CD14-positive monocyte (primary cell): ENCODE measurements around the gene COX6A1. TPM values are rescaled to one million over a fixed set of nuclear protein-coding genes. Genes with fewer than 3 reads are reported as not detected.

Source experiments
- DNase-seq, 3 donors: peaks; one replicate each; pipeline ENCODE4 v3.0.0-alpha.2; 2011 to 2022
- H2AFZ ChIP-seq: 2 replicates; pipeline ENCODE4 v1.6.0; 2012; ENCODE audit warnings: mild to moderate bottlenecking, low read depth, low read length, inconsistent platforms; ENCODE audit not compliant: insufficient read depth, poor library complexity, severe bottlenecking
- H3K27ac ChIP-seq, 2 donors: 1 replicate in 1 of 2; 2 replicates in 1 of 2; pipeline ENCODE4 v1.5.1; 2012 to 2013; ENCODE audit warnings: low read length in 2 of 2, control low read depth in 1 of 2, inconsistent platforms in 1 of 2, low read depth in 1 of 2, mild to moderate bottlenecking in 1 of 2
- H3K27me3 ChIP-seq, 2 donors: one replicate each; pipeline versions ENCODE4 v1.6.0 to v1.6.1; 2011 to 2013; ENCODE audit warnings: low read length in 2 of 2; ENCODE audit not compliant: control insufficient read depth in 2 of 2, insufficient read depth in 2 of 2
- H3K36me3 ChIP-seq, 2 donors: replicated peaks in 1 of 2; 1 replicate in 1 of 2; 2 replicates in 1 of 2; pipeline versions ENCODE4 v1.5.1 to v1.6.1; 2012 to 2013; ENCODE audit warnings: low read length in 2 of 2, control low read depth in 1 of 2, inconsistent platforms in 1 of 2, mild to moderate bottlenecking in 1 of 2; ENCODE audit not compliant: insufficient read depth in 2 of 2, control insufficient read depth in 1 of 2
- H3K4me1 ChIP-seq, 2 donors: 1 replicate in 1 of 2; 2 replicates in 1 of 2; pipeline versions ENCODE4 v1.5.1 to v1.6.1; 2012 to 2013; ENCODE audit warnings: low read length in 2 of 2, control low read depth in 1 of 2, inconsistent platforms in 1 of 2, mild to moderate bottlenecking in 1 of 2, moderate library complexity in 1 of 2; ENCODE audit not compliant: insufficient read depth in 2 of 2, control insufficient read depth in 1 of 2
- H3K4me2 ChIP-seq: replicated peaks from 2 replicates; pipeline ENCODE3; 2012; ENCODE audit warnings: low read length, moderate library complexity, mild to moderate bottlenecking; ENCODE audit not compliant: poor library complexity, severe bottlenecking; ENCODE audit errors: extremely low read depth
- H3K4me3 ChIP-seq, 3 experiments: fragments of 200-600 bp in 1 of 3; sonication (generic) in 1 of 3; replicated peaks in 1 of 3; 1 replicate in 2 of 3; 2 replicates in 1 of 3; pipeline ENCODE4 v1.5.1; 2011 to 2013; ENCODE audit warnings: low read length in 3 of 3, mild to moderate bottlenecking in 3 of 3, control low read depth in 2 of 3, low read depth in 2 of 3, inconsistent platforms in 1 of 3, moderate library complexity in 1 of 3
- H3K79me2 ChIP-seq: 2 replicates; pipeline ENCODE4 v1.6.0; 2012; ENCODE audit warnings: mild to moderate bottlenecking, control low read depth, inconsistent platforms, low read length, moderate library complexity; ENCODE audit not compliant: insufficient read depth
- H3K9ac ChIP-seq: 2 replicates; pipeline ENCODE4 v1.6.0; 2017; ENCODE audit warnings: low read length, mild to moderate bottlenecking; ENCODE audit not compliant: insufficient read depth, poor library complexity, severe bottlenecking
- H3K9me3 ChIP-seq, 2 donors: replicated peaks in 1 of 2; 1 replicate in 1 of 2; 2 replicates in 1 of 2; pipeline versions ENCODE4 v1.5.1 to v1.6.1; 2012 to 2013; ENCODE audit warnings: low read length in 2 of 2, control low read depth in 1 of 2; ENCODE audit not compliant: control insufficient read depth in 1 of 2, insufficient read depth in 1 of 2
- H4K20me1 ChIP-seq: 2 replicates; pipeline ENCODE4 v1.6.0; 2012; ENCODE audit warnings: mild to moderate bottlenecking, low read length, control low read depth, moderate library complexity; ENCODE audit not compliant: insufficient read depth
- H3K27ac Mint-ChIP-seq, 7 donors: one replicate each; pipeline ENCODE4 v1.8.0; 2020; ENCODE audit warnings: mild to moderate bottlenecking in 7 of 7, mixed read lengths in 7 of 7, moderate library complexity in 6 of 7, inconsistent platforms in 2 of 7
- H3K27me3 Mint-ChIP-seq, 3 donors: one replicate each; pipeline ENCODE4 v1.8.0; 2021 to 2022; ENCODE audit warnings: low read depth in 3 of 3, mild to moderate bottlenecking in 3 of 3, mixed read lengths in 3 of 3, moderate library complexity in 3 of 3, inconsistent platforms in 1 of 3
- H3K36me3 Mint-ChIP-seq, 2 donors: one replicate each; pipeline ENCODE4 v1.8.0; 2020; ENCODE audit warnings: mixed read lengths in 2 of 2, inconsistent platforms in 1 of 2, mild to moderate bottlenecking in 1 of 2
- H3K4me1 Mint-ChIP-seq: one replicate; pipeline ENCODE4 v1.8.0; 2020; ENCODE audit warnings: mild to moderate bottlenecking, mixed read lengths
- H3K4me3 Mint-ChIP-seq, 2 donors: one replicate each; pipeline ENCODE4 v1.8.0; 2020; ENCODE audit warnings: mild to moderate bottlenecking in 2 of 2, mixed read lengths in 2 of 2, moderate library complexity in 1 of 2
- H3K9me3 Mint-ChIP-seq, 7 donors: one replicate each; pipeline ENCODE4 v1.8.0; 2020 to 2022; ENCODE audit warnings: mixed read lengths in 7 of 7, mild to moderate bottlenecking in 6 of 7, moderate library complexity in 6 of 7, inconsistent platforms in 2 of 7
- WGBS: methylation state at CpG from one replicate; pipeline ENCODE4 v1.1.5; 2013; ENCODE audit warnings: missing lambda C conversion rate; ENCODE audit not compliant: insufficient coverage; 5-methylcytosine and 5-hydroxymethylcytosine counted together
- intact Hi-C, 2 donors: fragments of 100-400 bp; cut with micrococcal nuclease; formaldehyde crosslinking; loops; one replicate each; pipeline versions ENCODE4 v1.15.0 to v1.15.1; 2023
- polyA plus RNA-seq, 3 donors: library from polyadenylated mRNA; depleted of rRNA in 1 of 3; unstranded in 2 of 3; stranded (reverse) in 1 of 3; fragments of 300-500 nt in 2 of 3; fragments of >200 nt in 1 of 3; fragmentation: Illumina TruSeq in 2 of 3; gene quantifications; 1 replicate in 2 of 3; 2 replicates in 1 of 3; pipeline ENCODE4 v1.2.3, GENCODE V29; 2012 to 2021
- TF ChIP-seq, protein P1 (sequence below): fragments of 200-600 bp; IDR thresholded peaks from one replicate; pipeline ENCODE4 v1.8.0; 2022; ENCODE audit warnings: antibody characterized with exemption, mild to moderate bottlenecking

The COX6A1 gene
- polyA plus RNA-seq, 3 donors = 345 to 924 (median 901) TPM

DNA sequence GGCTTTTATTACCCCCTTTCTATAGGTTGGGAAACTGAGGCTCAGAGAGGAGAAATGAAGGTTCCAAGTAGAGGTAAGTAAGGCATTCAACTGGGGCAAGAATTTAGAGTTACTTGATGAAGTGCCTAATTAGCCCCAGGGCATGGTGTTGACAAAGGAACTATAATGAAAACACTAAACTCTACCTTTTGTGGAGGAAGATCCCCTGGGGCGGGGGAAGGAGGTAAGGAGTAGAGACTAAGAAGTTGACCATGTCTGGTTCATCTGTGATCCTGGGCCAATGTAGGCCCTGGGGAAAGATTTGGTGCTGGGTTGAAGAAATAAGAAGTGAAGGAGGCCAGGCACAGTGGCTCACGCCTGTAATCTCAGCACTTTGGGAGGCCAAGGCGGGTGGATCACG, 16.2 kb upstream of the COX6A1 start:
- WGBS = no CpG with 5 or more reads among the region's 4 CpGs
- Mint-ChIP-seq H3K27me3 (peaks cover 2 to 12% (median 10%) of the 10 kb centered on the region in 3 donors), H3K27ac (peak overlapping the region in 1 of 7 donors; percentile 11), H3K4me1 (peaks cover 3% of the 10 kb centered on the region), H3K36me3 (no peaks in the 10 kb centered on the region), H3K4me3 (no peak overlapping the region), H3K9me3 (peaks cover 0 to 8% (median 3%) of the 10 kb centered on the region in 7 donors)
- Histone ChIP-seq H2AFZ (no peak overlapping the region), H3K27ac (no peak overlapping the region), H3K4me3 (no peak overlapping the region), H3K36me3 (no peaks in the 10 kb centered on the region), H3K4me2 (no peak overlapping the region), H3K79me2 (no peaks in the 10 kb centered on the region), H4K20me1 (no peaks in the 10 kb centered on the region), H3K9me3 (no peaks in the 10 kb centered on the region), H3K27me3 (no peaks in the 10 kb centered on the region), H3K9ac (no peak overlapping the region), H3K4me1 (no peaks in the 10 kb centered on the region)
- intact Hi-C loops = no loop called here
- TF ChIP-seq, protein P1, sequence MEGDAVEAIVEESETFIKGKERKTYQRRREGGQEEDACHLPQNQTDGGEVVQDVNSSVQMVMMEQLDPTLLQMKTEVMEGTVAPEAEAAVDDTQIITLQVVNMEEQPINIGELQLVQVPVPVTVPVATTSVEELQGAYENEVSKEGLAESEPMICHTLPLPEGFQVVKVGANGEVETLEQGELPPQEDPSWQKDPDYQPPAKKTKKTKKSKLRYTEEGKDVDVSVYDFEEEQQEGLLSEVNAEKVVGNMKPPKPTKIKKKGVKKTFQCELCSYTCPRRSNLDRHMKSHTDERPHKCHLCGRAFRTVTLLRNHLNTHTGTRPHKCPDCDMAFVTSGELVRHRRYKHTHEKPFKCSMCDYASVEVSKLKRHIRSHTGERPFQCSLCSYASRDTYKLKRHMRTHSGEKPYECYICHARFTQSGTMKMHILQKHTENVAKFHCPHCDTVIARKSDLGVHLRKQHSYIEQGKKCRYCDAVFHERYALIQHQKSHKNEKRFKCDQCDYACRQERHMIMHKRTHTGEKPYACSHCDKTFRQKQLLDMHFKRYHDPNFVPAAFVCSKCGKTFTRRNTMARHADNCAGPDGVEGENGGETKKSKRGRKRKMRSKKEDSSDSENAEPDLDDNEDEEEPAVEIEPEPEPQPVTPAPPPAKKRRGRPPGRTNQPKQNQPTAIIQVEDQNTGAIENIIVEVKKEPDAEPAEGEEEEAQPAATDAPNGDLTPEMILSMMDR = no peak
- DNase-seq = no peak

DNA sequence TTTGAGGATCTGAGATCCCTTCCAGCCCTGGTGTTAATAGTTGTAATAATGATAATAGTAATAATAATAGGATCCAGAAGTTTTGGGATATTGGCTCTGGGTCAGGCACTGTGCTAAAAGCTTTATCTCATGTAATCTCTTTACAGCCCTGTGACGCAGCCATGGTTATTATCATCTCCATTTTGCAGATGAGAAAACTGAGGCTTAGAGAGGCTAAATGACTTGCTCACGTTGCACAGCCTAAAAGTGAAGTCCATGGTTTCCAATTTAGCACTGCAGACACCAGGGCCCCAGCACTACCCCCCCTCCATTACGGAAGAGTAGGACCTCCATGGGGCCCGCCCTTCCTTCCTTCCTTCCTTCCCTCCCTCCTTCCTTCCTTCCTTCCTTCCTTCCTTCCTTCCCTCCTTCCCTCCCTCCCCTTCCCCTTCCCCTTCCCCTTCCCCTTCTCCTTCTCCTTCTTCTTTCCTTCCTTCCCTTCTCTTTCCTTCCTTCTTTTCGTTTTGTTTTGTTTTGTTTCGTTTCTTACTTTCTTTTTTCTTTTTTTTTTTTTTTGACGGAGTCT, 14.9 kb upstream of the COX6A1 start:
- Histone ChIP-seq H3K27me3 (no peaks in the 10 kb centered on the region), H3K27ac (no peak overlapping the region), H3K9me3 (no peaks in the 10 kb centered on the region), H3K4me3 (no peak overlapping the region), H3K36me3 (no peaks in the 10 kb centered on the region), H3K4me1 (no peaks in the 10 kb centered on the region), H3K9ac (no peak overlapping the region), H3K79me2 (no peaks in the 10 kb centered on the region), H3K4me2 (no peak overlapping the region), H4K20me1 (no peaks in the 10 kb centered on the region), H2AFZ (no peak overlapping the region)
- H3K27ac Mint-ChIP-seq = peak overlapping the region in 1 of 7 donors; percentile 57
- H3K4me1 Mint-ChIP-seq = peaks cover 3% of the 10 kb centered on the region
- 47% methylated on average over 3 of the region's 7 CpGs for WGBS
- peaks cover 0 to 8% (median 3%) of the 10 kb centered on the region in 7 donors for H3K9me3 Mint-ChIP-seq
- intact Hi-C loops = no loop called here
- no peaks in the 10 kb centered on the region for H3K36me3 Mint-ChIP-seq
- no peak for DNase-seq
- peak overlapping the region in 1 of 2 donors; percentile 26 for H3K4me3 Mint-ChIP-seq
- TF ChIP-seq, protein P1 = no peak
- H3K27me3 Mint-ChIP-seq = peaks cover 3 to 14% (median 12%) of the 10 kb centered on the region in 3 donors
